ENCODE measurements around the gene TKT.

TKT gene

GRCh38 chr3:53190659-53191058 lies 65.2 kb downstream of the TKT start:
- TF ChIP-seq CTCF (IDR thresholded peaks at IDR 0.05) = no peak

GRCh38 chr3:53189276-53189675 lies 66.5 kb downstream of the TKT start:
- no peak for TF ChIP-seq CTCF (IDR thresholded peaks at IDR 0.05)

GRCh38 chr3:53188720-53189119 lies 67.1 kb downstream of the TKT start:
- no peak for TF ChIP-seq CTCF (IDR thresholded peaks at IDR 0.05)

GRCh38 chr3:53188136-53188685 lies 67.6 kb downstream of the TKT start:
- TF ChIP-seq CTCF (IDR thresholded peaks at IDR 0.05) = no peak

GRCh38 chr3:53187430-53187829 lies 68.4 kb downstream of the TKT start:
- no peak for TF ChIP-seq CTCF (IDR thresholded peaks at IDR 0.05)

- TF ChIP-seq CTCF (IDR thresholded peaks at IDR 0.05) = no peak
Observed at GRCh38 chr3:53186726-53187125, 69.1 kb downstream of the TKT start.

- no peak for TF ChIP-seq CTCF (IDR thresholded peaks at IDR 0.05)
Observed at GRCh38 chr3:53185761-53186465, 69.9 kb downstream of the TKT start.
